GM19452 (cell line): ENCODE data around the gene NOP56.
"Not testable (repeated sequence)": the region's sequence is repeated elsewhere in the genome, so short reads cannot be mapped to it uniquely, and the experiment has no call there.

Source experiments
- ATAC-seq: cut with Tn5 transposase; IDR thresholded peaks from one replicate; pipeline ENCODE4 v1.9.1; 2021; ENCODE audit not compliant: unreplicated experiment

The NOP56 gene

GRCh38 chr20:2682040-2682439, 29.6 kb downstream of the NOP56 start:
- not testable (repeated sequence) for ATAC-seq

- ATAC-seq, result not testable (repeated sequence)
Measured at GRCh38 chr20:2684817-2685216, 32.4 kb downstream of the NOP56 start.

- no peak for ATAC-seq
Measured at GRCh38 chr20:2687514-2687913, 35.1 kb downstream of the NOP56 start.

- ATAC-seq, result no peak
Measured at GRCh38 chr20:2688041-2688591, 35.7 kb downstream of the NOP56 start.

- no peak for ATAC-seq
Measured at GRCh38 chr20:2690213-2690612, 37.8 kb downstream of the NOP56 start.

- no peak for ATAC-seq
Measured at GRCh38 chr20:2690718-2691117, 38.3 kb downstream of the NOP56 start.

DNA sequence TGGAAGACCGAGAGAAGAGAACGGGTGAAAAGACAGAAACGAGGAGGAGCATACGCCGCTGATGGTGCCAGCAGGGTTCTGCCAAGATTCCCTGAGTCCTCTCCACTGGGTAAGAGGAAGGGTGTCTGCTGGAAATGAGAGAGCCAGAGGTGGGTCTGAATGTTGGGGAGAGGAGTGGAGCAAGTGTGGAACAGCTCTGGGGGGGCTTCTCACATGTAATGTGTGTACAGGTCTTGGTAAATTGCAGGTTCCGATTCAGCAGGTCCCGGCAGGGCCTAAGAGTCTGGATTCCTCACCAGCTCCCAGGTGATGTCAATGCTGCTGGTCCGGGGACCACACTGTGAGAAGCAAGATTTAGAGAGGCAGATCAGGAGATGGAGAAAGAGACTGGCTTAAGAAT, 38.7 kb downstream of the NOP56 start:
- no peak for ATAC-seq

- ATAC-seq, result no peak
Measured at GRCh38 chr20:2691663-2692035, 39.2 kb downstream of the NOP56 start.

DNA sequence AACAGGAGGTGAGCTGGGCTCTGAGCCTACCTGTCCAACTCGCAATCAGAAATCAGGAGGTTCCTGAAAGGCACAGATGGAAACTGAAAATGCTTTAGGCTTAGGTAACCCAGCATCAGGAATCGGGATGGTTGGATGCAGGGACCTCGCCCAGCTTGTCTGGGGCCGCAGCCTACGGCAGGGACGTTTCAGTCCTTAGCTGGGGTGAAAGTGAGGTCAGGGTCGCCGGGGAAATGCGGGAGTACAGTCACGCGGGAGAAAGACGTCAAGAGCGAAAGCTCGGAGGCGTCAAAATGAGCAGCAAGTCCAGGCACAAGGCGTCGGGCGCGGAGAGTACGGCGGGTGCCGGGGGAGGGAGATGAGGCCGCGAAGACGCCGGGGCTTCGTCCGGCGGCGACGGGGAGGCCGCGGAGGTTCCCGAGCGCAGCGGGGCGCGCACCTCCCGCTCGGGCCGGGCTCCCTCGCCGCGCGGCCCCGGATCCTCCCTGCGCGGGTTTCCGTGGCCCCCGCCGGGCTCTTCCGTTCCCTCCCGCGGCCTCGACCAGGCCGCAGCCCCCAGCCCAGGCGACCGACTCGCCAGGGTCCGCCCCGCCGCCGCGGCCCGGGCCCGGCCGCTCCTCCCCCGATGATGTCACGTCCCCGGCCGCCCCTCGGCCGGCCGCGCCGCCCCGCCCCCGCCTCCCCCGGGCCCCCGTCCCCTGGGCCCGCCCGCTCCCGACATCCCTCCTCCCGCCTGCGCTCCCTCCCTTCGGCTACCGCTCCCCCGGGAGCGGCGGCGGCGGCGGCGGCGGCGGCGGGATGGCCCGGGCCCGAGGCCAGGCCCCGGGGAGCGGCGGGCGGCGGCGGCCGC, 39.8 kb downstream of the NOP56 start, which contains the start of gene EBF4:
TSS of gene EBF4 (plus strand) at position 745 of the 850 bp plus-strand sequence. CDS start 866 bp downstream, outside the sequence.
- ATAC-seq, result no peak

DNA sequence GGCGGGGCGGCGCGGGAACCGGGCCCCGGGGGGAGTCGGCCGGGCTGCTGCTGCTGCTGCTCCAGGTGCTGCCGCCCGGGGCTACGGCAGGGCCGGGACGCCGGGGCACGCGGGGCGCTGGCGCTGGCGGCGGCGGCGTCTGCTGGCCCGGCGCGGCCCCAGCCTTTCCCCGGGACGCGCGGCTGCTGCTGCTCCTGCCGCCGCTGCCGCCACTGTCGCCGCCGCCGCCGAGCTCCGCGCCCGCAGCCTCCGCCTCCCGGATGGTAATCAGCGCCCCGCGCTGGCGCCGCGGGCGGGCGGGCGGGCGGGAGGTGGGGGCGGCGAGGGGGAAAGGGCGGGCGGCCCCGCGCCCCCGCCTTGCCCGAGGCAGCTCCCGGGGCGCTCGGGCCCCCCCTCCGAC, 40.5 kb downstream of the NOP56 start:
- ATAC-seq, result no peak

DNA sequence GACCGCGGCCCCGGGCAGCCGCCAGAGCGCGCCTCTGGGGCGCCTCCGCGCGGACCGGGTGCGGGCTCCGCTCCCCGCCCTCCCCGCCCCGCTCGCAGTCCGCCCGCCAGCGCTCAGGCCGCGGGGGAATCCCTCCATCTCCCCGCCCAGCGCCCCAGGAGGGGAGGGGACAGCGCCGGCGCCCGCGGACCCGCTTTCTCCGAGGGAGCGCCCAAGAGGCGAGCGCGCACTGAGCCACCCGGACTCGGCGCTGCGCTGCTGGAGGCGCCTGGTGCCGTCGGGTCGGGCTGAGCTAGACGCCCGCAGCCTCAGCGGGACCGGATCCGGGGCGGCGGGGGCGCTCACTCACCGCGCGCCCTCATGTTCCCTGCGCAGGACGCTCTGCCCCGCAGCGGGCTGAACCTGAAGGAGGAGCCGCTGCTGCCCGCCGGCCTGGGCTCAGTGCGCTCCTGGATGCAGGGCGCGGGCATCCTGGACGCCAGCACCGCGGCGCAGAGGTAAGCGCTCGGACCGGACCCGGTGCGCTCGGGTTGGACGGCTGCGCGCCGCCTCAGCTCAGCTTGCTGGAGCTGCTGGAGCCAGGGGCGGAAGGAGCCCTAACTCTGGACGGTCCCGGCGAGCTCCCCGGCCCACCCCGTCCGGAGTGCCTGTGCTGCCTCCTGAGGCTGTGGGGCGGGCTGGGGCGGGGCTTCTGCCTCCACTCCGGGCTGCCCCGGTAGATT, 41.0 kb downstream of the NOP56 start:
- ATAC-seq, result no peak

DNA sequence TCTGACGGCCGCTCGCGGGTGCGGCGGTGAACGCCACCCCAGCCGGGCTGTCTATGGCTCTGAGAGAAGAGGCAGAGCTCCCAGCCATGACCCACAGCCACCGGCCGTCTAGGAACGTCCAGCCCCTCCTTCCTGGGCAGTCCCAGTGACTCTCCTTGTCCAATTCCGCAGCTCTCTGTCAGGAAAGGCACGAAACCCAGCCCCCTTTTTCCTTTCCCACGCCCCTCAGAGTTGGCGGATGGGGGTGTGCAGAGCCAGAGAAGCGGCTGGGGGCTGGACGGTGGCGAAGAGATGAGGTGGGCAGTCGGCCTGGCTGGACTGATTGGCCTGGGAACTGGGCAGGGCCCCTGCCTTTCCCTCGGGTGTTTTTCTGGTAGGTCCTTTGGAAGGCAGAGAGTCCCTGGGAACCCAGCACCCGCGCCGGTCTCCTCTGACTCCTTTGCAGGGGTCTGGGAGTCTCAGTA, 41.6 kb downstream of the NOP56 start:
- no peak for ATAC-seq

- no peak for ATAC-seq
Measured at GRCh38 chr20:2694519-2694918, 42.1 kb downstream of the NOP56 start.

GRCh38 chr20:2695206-2695983, 43.0 kb downstream of the NOP56 start:
- no peak for ATAC-seq

DNA sequence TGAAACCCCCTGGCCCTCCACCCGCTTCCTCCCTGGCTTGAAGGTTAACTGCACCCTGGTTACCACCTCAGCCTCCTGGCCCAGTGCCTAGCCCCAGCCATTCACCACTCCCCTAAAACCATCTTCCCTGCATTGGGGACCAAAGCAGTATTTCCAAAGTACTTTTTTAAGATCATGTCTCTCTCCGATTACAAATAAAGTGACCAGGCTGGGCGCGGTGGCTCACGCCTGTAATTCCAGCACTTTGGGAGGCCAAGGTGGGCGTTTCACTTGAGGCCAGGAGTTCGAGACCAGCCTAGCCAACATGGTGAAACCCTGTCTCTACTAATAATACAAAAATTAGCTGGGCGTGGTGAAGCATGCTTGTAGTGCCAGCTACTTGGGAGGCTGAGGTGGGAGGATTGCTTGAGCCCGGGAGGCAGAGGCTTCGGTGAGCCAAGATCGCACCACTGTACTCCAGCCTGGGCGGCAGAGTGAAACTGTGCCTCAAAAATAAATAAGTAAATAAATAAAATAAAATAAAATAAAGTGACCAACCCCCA, 43.6 kb downstream of the NOP56 start:
- not testable (repeated sequence) for ATAC-seq

DNA sequence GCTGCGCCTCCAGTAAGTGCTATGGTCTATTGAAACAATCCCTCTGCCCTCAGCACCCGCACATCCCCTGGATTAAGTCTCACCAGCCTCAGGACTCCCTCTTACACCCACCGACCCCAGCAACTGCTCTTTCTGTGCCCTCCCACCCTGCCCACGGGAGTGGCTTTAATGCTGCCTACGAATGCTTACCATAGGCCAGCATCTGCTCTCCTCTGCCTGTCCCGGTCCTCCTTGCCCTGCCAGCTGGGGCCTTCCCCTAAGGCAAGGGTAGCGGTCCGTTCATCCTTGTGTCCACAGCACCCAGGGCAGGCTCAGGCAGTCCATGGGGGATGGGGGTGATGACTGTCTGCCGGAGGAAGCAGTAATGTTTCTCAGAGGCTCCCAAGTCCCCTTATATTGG, 44.2 kb downstream of the NOP56 start:
- no peak for ATAC-seq

- no peak for ATAC-seq
Measured at GRCh38 chr20:2697768-2698167, 45.3 kb downstream of the NOP56 start.

DNA sequence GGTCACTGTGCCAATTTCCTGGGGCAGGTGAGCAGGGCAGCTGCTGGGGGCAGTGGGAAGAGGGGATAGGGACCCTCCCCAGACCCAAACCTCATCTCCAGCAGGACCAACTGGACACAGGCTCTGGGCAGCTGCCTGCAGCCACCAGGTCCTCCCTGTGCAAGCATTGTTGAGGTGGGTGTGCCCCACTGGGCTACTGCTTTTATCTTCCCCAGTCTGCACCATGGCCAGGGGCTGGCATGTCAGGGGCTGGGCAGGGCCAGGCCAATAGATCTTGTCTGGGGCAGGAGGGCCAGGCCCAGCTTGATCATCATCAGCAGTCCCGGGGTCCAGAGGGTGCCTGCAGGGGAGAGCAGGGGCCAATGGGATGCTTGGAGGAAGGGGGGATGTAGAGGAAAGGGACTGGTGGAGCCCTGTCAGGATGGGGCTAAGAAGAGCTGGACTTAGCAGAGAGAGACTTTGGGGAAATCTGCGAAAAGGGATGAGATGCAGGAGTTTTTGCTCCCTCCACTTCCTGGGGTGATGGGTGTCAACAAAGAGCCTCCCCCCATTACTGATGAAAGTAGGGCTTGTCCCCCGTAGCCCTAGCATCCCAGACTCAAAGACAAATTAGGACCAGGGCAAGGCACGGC, 45.9 kb downstream of the NOP56 start:
- ATAC-seq, result no peak

DNA sequence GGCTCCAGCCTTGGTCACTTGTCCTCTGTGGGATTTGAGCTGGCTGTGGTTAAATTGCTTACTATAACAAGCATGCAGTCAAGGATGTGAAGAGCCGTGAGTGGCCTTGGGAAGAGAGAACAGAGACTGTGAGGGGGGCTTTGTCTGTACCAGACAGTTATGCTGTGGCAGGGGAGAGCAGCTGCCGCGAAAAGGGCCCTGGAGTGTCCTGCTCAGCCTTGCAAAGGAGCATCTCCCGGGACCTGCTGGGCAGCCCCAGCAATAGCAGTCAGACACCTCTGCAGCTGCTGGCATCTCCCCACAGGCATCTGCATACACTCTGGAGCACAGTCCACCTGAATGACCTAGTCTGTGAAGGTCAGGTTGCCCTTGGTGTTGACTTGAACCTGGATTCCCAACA, 46.5 kb downstream of the NOP56 start:
- no peak for ATAC-seq

DNA sequence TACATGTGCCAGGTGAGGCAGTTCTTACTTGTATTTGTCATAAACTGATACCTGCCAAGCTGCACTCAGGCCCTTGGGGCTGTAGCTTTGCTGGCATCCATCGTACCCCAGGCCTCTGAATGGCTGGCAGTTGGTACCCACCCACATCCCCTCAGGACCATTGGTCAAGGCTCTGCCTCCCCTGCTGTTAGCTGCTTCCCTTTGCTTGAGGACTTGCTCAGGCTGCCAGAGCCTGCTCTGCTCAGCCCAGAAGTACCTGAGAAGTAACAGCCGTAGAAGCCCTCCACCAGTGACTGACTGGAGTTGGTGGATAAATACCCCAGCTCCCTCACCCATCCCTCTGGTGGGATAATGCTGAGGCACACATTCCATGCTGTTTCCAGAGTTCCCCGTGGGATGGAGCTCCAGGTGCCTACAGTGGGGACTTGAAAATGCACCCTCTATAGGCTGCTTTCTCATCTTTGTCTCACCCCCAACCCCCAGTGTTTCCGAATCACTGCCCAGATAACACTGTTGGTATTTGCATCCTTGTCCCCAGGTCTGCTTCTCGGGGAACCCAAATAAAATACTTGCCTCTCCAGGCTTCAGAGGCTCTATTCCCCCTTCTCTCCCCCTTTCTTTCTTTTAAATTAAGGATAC, 47.5 kb downstream of the NOP56 start:
- no peak for ATAC-seq
